Osteoblast (primary cell): ENCODE measurements around the gene NDFIP2. TPM values are rescaled to one million over a fixed set of nuclear protein-coding genes. Genes with fewer than 3 reads are reported as not detected.

Experiments used
- DNase-seq: peaks from one replicate; pipeline ENCODE4 v3.0.0; 2011; ENCODE audit warnings: low spot score, mixed read lengths; ENCODE audit not compliant: insufficient read length; ENCODE audit errors: missing footprints
- H2AFZ ChIP-seq: 2 replicates; pipeline ENCODE4 v1.6.0; 2011; ENCODE audit warnings: mild to moderate bottlenecking, low read length
- H3K27ac ChIP-seq: 2 replicates; pipeline ENCODE4 v1.5.1; 2011; ENCODE audit warnings: mild to moderate bottlenecking, low read depth, low read length, moderate library complexity
- H3K27me3 ChIP-seq: 2 replicates; pipeline ENCODE4 v1.6.0; 2012; ENCODE audit warnings: mild to moderate bottlenecking, control low read depth, inconsistent platforms, low read length, moderate library complexity; ENCODE audit not compliant: insufficient read depth
- H3K36me3 ChIP-seq: 2 replicates; pipeline ENCODE4 v1.5.1; 2011; ENCODE audit warnings: mild to moderate bottlenecking, low read length, control low read depth, moderate library complexity; ENCODE audit not compliant: insufficient read depth
- H3K4me1 ChIP-seq: 2 replicates; pipeline ENCODE4 v1.5.1; 2011; ENCODE audit warnings: mild to moderate bottlenecking, low read length, control low read depth, moderate library complexity; ENCODE audit not compliant: insufficient read depth
- H3K4me2 ChIP-seq: 2 replicates; pipeline ENCODE4 v1.6.0; 2011; ENCODE audit warnings: mild to moderate bottlenecking, low read length; ENCODE audit not compliant: insufficient read depth
- H3K4me3 ChIP-seq: fragments of 200-600 bp; sonication (generic); 3 replicates; pipeline ENCODE4 v1.5.1; 2012; ENCODE audit warnings: mild to moderate bottlenecking, low read length, inconsistent platforms; ENCODE audit not compliant: insufficient read depth
- H3K79me2 ChIP-seq: 2 replicates; pipeline ENCODE4 v1.6.0; 2012; ENCODE audit warnings: mild to moderate bottlenecking, low read length, control low read depth, inconsistent platforms; ENCODE audit not compliant: insufficient read depth
- H3K9me3 ChIP-seq: 2 replicates; pipeline ENCODE4 v1.5.1; 2011; ENCODE audit warnings: low read depth, low read length, control low read depth
- H4K20me1 ChIP-seq: 2 replicates; pipeline ENCODE4 v1.6.0; 2012; ENCODE audit warnings: mild to moderate bottlenecking, low read length, control low read depth; ENCODE audit not compliant: insufficient read depth
- CTCF ChIP-seq: IDR thresholded peaks from 2 replicates; pipeline ENCODE4 v1.5.1; 2011; ENCODE audit warnings: mild to moderate bottlenecking, low read depth, low read length, moderate library complexity; ENCODE audit errors: extremely low read depth
- total RNA-seq: library from RNA; depleted of rRNA; stranded (reverse); fragments of >200 nt; gene quantifications from 2 replicates; pipeline ENCODE4 v1.2.3, GENCODE V29; 2012

The NDFIP2 gene
- total RNA-seq, 1 donor = 56.5 TPM

DNA sequence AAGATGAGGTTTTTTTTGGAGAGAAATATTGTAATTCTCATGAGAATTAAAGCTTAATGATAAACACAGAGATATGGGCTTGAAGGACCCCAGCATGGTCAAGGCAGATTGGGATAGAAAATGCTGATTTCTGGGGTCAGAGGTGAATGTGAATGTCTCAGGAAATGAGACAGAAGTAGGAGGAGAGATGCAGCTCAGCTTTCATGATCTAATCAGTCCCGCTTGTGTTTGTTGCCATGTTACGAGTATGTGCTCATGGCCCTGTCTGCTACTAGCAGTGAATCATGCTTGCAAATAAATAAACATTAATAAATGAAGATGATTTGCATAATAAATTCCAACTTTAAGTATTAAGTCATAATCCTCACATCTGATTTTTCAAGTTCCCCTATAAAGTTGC lies 23.0 kb upstream of the NDFIP2 start:
- peak overlapping the region; percentile 58 for H3K27ac ChIP-seq
- no peak for TF ChIP-seq CTCF

DNA sequence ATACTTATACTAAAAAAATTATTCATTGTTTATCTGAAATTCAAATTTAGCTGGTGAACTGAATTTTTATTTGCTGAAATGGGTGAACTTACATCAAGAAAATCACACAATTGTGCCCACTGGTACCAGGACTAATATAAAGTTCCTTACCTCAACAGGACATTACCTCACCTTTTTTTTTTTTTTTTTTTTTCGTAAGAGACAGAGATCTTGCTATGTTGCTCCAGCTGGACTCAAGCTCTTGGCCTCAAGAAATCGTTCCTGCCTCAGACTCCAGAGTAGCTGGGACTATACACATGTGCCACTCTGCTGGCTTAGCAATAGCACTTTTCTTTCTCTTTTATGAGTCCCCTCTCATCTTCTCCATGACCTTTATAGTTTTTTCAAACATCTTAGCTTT lies 22.5 kb upstream of the NDFIP2 start:
- H3K4me3 ChIP-seq = no peak overlapping the region
- no peak overlapping the region for H2AFZ ChIP-seq
- H3K27me3 ChIP-seq = no peaks in the 10 kb centered on the region
- no peaks in the 10 kb centered on the region for H3K9me3 ChIP-seq
- H3K4me2 ChIP-seq = no peak overlapping the region
- DNase-seq = no peak
- peak overlapping the region; percentile 58 for H3K27ac ChIP-seq
- H3K4me1 ChIP-seq = peaks cover 20% of the 10 kb centered on the region
- TF ChIP-seq CTCF = no peak
- H3K36me3 ChIP-seq = no peaks in the 10 kb centered on the region
- H3K79me2 ChIP-seq = no peaks in the 10 kb centered on the region
- H4K20me1 ChIP-seq = no peaks in the 10 kb centered on the region

More for the DNA sequence above, 23.0 kb upstream of the NDFIP2 start:
- no peak overlapping the region for H3K4me3 ChIP-seq
- no peak overlapping the region for H2AFZ ChIP-seq
- no peak overlapping the region for H3K4me2 ChIP-seq
- H3K36me3 ChIP-seq = no peaks in the 10 kb centered on the region
- peaks cover 20% of the 10 kb centered on the region for H3K4me1 ChIP-seq
- DNase-seq = peak; percentile 34
- H3K79me2 ChIP-seq = no peaks in the 10 kb centered on the region
- H3K9me3 ChIP-seq = no peaks in the 10 kb centered on the region
- no peaks in the 10 kb centered on the region for H3K27me3 ChIP-seq
- no peaks in the 10 kb centered on the region for H4K20me1 ChIP-seq

- Histone ChIP-seq H3K4me1 (peaks cover 18% of the 10 kb centered on the region), H3K36me3 (no peaks in the 10 kb centered on the region), H2AFZ (no peak overlapping the region), H4K20me1 (no peaks in the 10 kb centered on the region), H3K79me2 (no peaks in the 10 kb centered on the region), H3K4me3 (no peak overlapping the region), H3K9me3 (no peaks in the 10 kb centered on the region), H3K27ac (no peak overlapping the region), H3K4me2 (no peak overlapping the region), H3K27me3 (no peaks in the 10 kb centered on the region)
- TF ChIP-seq CTCF = no peak
- peak; percentile 36 for DNase-seq
These were observed 21.0 kb upstream of the NDFIP2 start for GRCh38 chr13:79459906-79460305.

GRCh38 chr13:79462895-79463294 lies 18.1 kb upstream of the NDFIP2 start:
- no peak for DNase-seq
- H3K27ac ChIP-seq = no peak overlapping the region
- no peaks in the 10 kb centered on the region for H3K9me3 ChIP-seq
- H4K20me1 ChIP-seq = no peaks in the 10 kb centered on the region
- no peaks in the 10 kb centered on the region for H3K79me2 ChIP-seq
- no peak overlapping the region for H2AFZ ChIP-seq
- peaks cover 5% of the 10 kb centered on the region for H3K4me1 ChIP-seq
- H3K4me2 ChIP-seq = no peak overlapping the region
- no peaks in the 10 kb centered on the region for H3K36me3 ChIP-seq
- H3K27me3 ChIP-seq = no peaks in the 10 kb centered on the region
- no peak for TF ChIP-seq CTCF
- H3K4me3 ChIP-seq = no peak overlapping the region
